Stomach (tissue), 9 donors: ENCODE data around the gene ECSCR. TPM values are rescaled to one million over a fixed set of nuclear protein-coding genes. Genes with fewer than 3 reads are reported as not detected.

Experiments
- DNase-seq, 2 donors: peaks; one replicate each; pipeline versions ENCODE4 v3.0.0 to v3.0.0-alpha.2; 2013 to 2019
- H3K27ac ChIP-seq, 5 donors: fragments of 200-600 bp in 4 of 5; sonication (generic) in 4 of 5; one replicate each; pipeline ENCODE4 v1.5.1; 2013 to 2019; ENCODE audit warnings: mild to moderate bottlenecking in 1 of 5, moderate library complexity in 1 of 5
- H3K27me3 ChIP-seq, 3 donors: fragments of 200-600 bp; sonication (generic); one replicate each; pipeline ENCODE4 v1.5.1; 2017 to 2019; ENCODE audit warnings: mixed run types in 1 of 3
- H3K36me3 ChIP-seq, 4 donors: fragments of 200-600 bp; sonication (generic); 1 replicate in 3 of 4; 2 replicates in 1 of 4; pipeline ENCODE4 v1.5.1; 2016 to 2019
- H3K4me1 ChIP-seq, 4 donors: fragments of 200-600 bp; sonication (generic); one replicate each; pipeline ENCODE4 v1.5.1; 2016 to 2019
- H3K4me3 ChIP-seq, 4 donors: fragments of 200-600 bp; sonication (generic) in 3 of 4; one replicate each; pipeline ENCODE4 v1.5.1; 2016 to 2019; ENCODE audit warnings: mild to moderate bottlenecking in 1 of 4
- H3K9me3 ChIP-seq, 4 donors: fragments of 200-600 bp; sonication (generic); one replicate each; pipeline ENCODE4 v1.5.1; 2016 to 2019
- EP300 ChIP-seq: sonication (generic); formaldehyde crosslinking; IDR thresholded peaks from one replicate; pipeline ENCODE4 v1.6.1; 2017; ENCODE audit warnings: antibody characterized with exemption
- POLR2A ChIP-seq, 4 donors: fragments of 450-650 bp; IDR thresholded peaks; one replicate each; pipeline ENCODE4 v1.6.1; 2016; ENCODE audit warnings: antibody characterized with exemption in 4 of 4, control low read depth in 2 of 4, mild to moderate bottlenecking in 1 of 4, moderate library complexity in 1 of 4
- POLR2AphosphoS5 ChIP-seq, 3 donors: sonication (generic); formaldehyde crosslinking; IDR thresholded peaks; one replicate each; pipeline ENCODE4 v1.6.1; 2016; ENCODE audit warnings: antibody characterized with exemption in 3 of 3
- WGBS, 5 donors: extraction: QIAGEN DNeasy Blood & Tissue Kit in 3 of 5; methylation state at CpG; one replicate each; pipeline versions ENCODE4 v1.1.5 to v1.1.7; 2013 to 2018; 5-methylcytosine and 5-hydroxymethylcytosine counted together
- intact Hi-C: fragments of 100-400 bp; cut with DNase I; formaldehyde crosslinking; loops from one replicate; pipeline ENCODE4 v1.15.1; 2023; ENCODE audit warnings: low total_unique reads
- polyA plus RNA-seq, 3 donors: library from polyadenylated mRNA; stranded (reverse); fragments of 200-250 nt; gene quantifications; one replicate each; pipeline ENCODE4 v1.2.3, GENCODE V29; 2013
- total RNA-seq, 5 donors: library from RNA; depleted of rRNA; stranded (reverse); fragments of >200 nt; gene quantifications; one replicate each; pipeline versions ENCODE4 v1.1.0 to v1.2.3, GENCODE V29; 2014 to 2016
- TF ChIP-seq, protein P1 (sequence below), 7 experiments: fragments of 450-650 bp in 4 of 7; fragments of 200-600 bp in 3 of 7; sonication (generic) in 3 of 7; IDR thresholded peaks; one replicate each; pipeline ENCODE4 v1.5.1; 2016 to 2019; ENCODE audit warnings: antibody characterized with exemption in 7 of 7, control low read depth in 2 of 7, mild to moderate bottlenecking in 1 of 7
- donor health status: healthy with polysubstance abuse.
- donor health status: Bipolar disorder and iron deficiency.
- donor health status: healthy.

Gene ECSCR
- total and polyA plus RNA-seq, 8 donors, result 5.4 to 15.2 (median 8.6) TPM; not detected in 2

DNA sequence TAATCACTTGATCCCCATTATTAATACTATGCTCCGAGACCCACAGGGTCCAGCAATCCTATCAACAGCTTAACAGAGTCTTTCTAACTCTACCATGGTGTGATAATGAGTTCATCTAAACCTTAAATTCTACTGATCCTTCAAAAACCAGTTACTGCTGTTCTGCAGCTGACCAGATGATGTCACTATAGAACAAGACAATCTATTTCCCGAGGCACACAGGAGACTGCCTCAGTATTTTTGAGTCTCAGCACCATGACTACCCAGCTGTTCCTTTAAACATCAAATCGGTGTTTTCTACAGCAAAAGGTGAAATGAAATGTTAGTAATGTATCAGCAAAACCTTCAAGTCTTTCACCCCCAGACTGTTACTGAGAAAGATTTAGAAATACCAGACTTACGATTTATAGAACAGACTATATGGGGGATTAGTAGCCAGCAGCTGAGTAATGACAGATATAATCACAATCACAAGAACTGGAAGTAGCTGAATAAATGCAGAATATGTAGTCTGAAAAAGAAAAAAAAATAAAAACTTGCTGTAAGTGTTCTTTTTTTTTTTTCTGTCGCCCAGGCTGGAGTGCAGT, 40.1 kb downstream of the ECSCR start:
- TF ChIP-seq POLR2A (IDR thresholded peaks at IDR 0.05), result no peak
- no peak for TF ChIP-seq EP300
- TF ChIP-seq POLR2AphosphoS5 (IDR thresholded peaks at IDR 0.05), result peak in 2 of 3 donors; percentile 12 to 41
- TF ChIP-seq, protein P1, sequence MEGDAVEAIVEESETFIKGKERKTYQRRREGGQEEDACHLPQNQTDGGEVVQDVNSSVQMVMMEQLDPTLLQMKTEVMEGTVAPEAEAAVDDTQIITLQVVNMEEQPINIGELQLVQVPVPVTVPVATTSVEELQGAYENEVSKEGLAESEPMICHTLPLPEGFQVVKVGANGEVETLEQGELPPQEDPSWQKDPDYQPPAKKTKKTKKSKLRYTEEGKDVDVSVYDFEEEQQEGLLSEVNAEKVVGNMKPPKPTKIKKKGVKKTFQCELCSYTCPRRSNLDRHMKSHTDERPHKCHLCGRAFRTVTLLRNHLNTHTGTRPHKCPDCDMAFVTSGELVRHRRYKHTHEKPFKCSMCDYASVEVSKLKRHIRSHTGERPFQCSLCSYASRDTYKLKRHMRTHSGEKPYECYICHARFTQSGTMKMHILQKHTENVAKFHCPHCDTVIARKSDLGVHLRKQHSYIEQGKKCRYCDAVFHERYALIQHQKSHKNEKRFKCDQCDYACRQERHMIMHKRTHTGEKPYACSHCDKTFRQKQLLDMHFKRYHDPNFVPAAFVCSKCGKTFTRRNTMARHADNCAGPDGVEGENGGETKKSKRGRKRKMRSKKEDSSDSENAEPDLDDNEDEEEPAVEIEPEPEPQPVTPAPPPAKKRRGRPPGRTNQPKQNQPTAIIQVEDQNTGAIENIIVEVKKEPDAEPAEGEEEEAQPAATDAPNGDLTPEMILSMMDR (IDR thresholded peaks at IDR 0.05), result peak in 5 of 7 experiments; percentile 64 to 79 (median 71)
- H3K4me1 ChIP-seq, result peaks cover 0 to 14% (median 4%) of the 10 kb centered on the region in 4 donors
- no peaks in the 10 kb centered on the region for H3K27me3 ChIP-seq
- intact Hi-C loops, result loop anchor here (5.0 kb wide), 1 partner anchor 90 kb away; no protein-coding TSS in a partner anchor
- peak in 1 of 2 donors; percentile 89 for DNase-seq
- peaks cover 13 to 86% (median 69%) of the 10 kb centered on the region in 4 donors for H3K36me3 ChIP-seq
- no peaks in the 10 kb centered on the region for H3K9me3 ChIP-seq
- H3K27ac ChIP-seq, result no peak overlapping the region
- no peak overlapping the region for H3K4me3 ChIP-seq
- 34 to 44% (median 41%) methylated on average over 5 of the region's 5 CpGs for WGBS, 5 donors

DNA sequence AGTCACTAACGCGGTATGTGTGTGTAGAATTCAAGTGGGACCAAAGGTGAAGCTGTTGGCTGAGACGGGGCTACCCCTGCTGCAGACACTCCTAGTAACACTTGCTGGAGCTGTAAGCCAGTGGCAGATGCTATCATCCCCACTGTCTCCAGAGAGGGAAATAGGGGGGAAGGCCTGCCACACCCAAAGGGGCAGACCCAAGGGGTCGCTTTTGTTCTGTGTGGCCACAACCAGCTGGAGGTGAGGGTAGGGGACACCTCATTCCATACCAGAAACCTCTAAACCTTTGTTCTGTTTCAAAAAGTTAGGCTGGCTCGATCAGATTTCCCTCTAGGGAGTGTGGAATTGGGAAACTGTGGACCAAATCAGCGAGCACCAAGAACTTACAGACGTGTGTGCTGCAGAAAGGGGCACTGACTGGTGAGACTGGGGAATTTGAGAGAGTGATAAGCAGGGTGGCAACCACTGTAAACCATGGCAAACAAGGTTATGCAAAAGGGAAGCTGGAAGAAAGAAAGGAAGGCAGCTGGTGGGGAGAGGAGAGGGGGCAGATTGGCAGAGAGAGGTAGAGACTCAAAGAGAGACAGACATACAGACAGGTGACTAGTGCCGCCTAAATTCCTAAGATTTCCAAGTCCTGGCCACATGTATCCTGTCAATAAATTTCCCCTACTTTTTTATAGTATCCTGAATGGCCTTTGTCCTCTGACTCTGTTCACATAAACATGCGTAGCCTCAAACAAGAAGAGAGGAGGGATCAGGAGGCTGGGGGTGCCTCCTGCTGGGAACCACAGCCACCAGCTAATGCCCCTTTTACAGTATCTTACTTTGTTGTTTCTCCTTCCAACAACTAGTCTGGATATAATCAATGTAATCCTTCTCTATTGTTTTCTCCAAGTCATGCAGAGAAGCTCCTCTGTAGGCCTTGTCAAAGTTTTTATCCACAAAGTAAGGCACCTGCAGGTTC, 43.0 kb downstream of the ECSCR start:
- H3K4me1 ChIP-seq, result peaks cover 5 to 43% (median 26%) of the 10 kb centered on the region in 4 donors

DNA sequence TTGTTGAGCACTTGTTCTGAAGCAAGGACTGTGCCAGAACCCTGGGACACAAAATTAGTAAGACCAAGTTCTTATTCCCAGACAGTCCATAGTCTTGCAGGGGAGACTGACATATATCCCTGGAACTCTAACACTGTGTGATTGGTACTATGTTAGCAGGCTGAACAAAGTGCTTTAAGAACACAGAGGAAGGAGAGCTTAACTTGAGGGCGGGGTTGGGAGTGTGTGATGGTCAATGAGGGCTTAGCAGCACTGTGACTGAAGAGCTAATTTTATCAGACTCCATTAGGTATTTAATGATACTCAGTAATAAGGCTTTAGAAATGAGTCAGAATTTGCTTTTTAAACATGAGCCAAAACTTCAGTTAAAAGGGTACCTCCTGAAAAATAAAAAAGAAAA, 43.8 kb downstream of the ECSCR start:
- H3K9me3 ChIP-seq, result no peaks in the 10 kb centered on the region
- H3K4me1 ChIP-seq, result peaks cover 5 to 47% (median 26%) of the 10 kb centered on the region in 4 donors
- H3K4me3 ChIP-seq, result no peak overlapping the region
- WGBS, 5 donors, result 83 to 100% (median 91%) methylated on average over 1 of the region's 1 CpG
- intact Hi-C loops, result no loop called here
- peak overlapping the region in 1 of 5 donors; percentile 30 for H3K27ac ChIP-seq
- TF ChIP-seq POLR2A (IDR thresholded peaks at IDR 0.05) (no peak), EP300 (no peak), POLR2AphosphoS5 (IDR thresholded peaks at IDR 0.05) (no peak)
- TF ChIP-seq, protein P1 (IDR thresholded peaks at IDR 0.05), result no peak
- peaks cover 5 to 55% (median 39%) of the 10 kb centered on the region in 4 donors for H3K36me3 ChIP-seq
- no peak for DNase-seq
- no peaks in the 10 kb centered on the region for H3K27me3 ChIP-seq

More for the DNA sequence above, 43.0 kb downstream of the ECSCR start:
- Histone ChIP-seq H3K9me3 (no peaks in the 10 kb centered on the region), H3K27ac (no peak overlapping the region), H3K36me3 (peaks cover 9 to 61% (median 42%) of the 10 kb centered on the region in 4 donors), H3K4me3 (no peak overlapping the region), H3K27me3 (no peaks in the 10 kb centered on the region)
- TF ChIP-seq EP300 (no peak), POLR2A (IDR thresholded peaks at IDR 0.05) (no peak), POLR2AphosphoS5 (IDR thresholded peaks at IDR 0.05) (no peak)
- TF ChIP-seq, protein P1 (IDR thresholded peaks at IDR 0.05), result no peak
- DNase-seq, result no peak
- WGBS, 5 donors, result 65 to 82% (median 76%) methylated on average over 9 of the region's 9 CpGs
- intact Hi-C loops, result loop anchor here (5.0 kb wide), 1 partner anchor 93 kb away; no protein-coding TSS in a partner anchor

DNA sequence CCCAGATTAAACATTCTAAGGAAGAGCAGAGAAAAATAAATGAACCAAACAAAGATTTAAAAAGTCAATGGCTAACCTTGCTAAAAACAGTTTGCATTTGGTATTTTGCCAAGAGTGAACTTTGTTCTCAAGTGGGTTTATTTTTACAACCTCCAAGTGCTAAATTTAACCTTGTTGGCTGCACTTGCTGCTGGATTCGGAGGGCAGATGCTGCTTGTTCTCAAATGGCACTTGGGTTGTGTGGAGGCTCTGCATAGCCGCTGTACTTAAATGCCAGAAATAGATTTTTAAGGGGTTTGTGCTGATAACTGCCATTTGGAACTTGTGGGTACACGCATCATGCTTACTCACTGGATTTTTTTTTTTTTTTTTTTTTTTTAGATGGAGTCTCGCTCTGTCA, 45.3 kb downstream of the ECSCR start:
- intact Hi-C loops, result no loop called here

More for the DNA sequence above, 45.3 kb downstream of the ECSCR start:
- H3K27ac ChIP-seq, result peak overlapping the region in 3 of 5 donors; percentile 20 to 68 (median 42)
- peaks cover 5 to 60% (median 44%) of the 10 kb centered on the region in 4 donors for H3K36me3 ChIP-seq
- TF ChIP-seq, protein P1 (IDR thresholded peaks at IDR 0.05), result no peak
- TF ChIP-seq POLR2AphosphoS5 (IDR thresholded peaks at IDR 0.05) (peak in 1 of 3 donors; percentile 34), EP300 (no peak)
- H3K9me3 ChIP-seq, result no peaks in the 10 kb centered on the region
- H3K27me3 ChIP-seq, result no peaks in the 10 kb centered on the region
- H3K4me3 ChIP-seq, result no peak overlapping the region
- DNase-seq, result peak in 1 of 2 donors; percentile 64
- 47 to 75% (median 66%) methylated on average over 4 of the region's 4 CpGs for WGBS, 5 donors
- peaks cover 5 to 47% (median 26%) of the 10 kb centered on the region in 4 donors for H3K4me1 ChIP-seq
